Heart left ventricle (tissue), 16 donors: Measurements from ENCODE around the gene NINJ2. TPM values are rescaled to one million over a fixed set of nuclear protein-coding genes. Genes with fewer than 3 reads are reported as not detected.

Experiments
- ATAC-seq, 4 donors: fragments of 200-7000 bp; cut with Tn5 transposase; one replicate each; pipeline ENCODE4 v1.9.1; 2020 to 2022; ENCODE audit warnings: moderate library complexity in 4 of 4, mild to moderate bottlenecking in 3 of 4, moderate number of reproducible peaks in 1 of 4
- DNase-seq, 5 donors: peaks; one replicate each; pipeline ENCODE4 v3.0.0-alpha.2; 2020
- H3K27ac ChIP-seq, 12 donors: fragments of 200-600 bp; sonication (generic) in 4 of 12; one replicate each; pipeline versions ENCODE4 v1.5.0 to v1.8.0; 2016 to 2022; ENCODE audit warnings: mild to moderate bottlenecking in 2 of 12
- H3K27me3 ChIP-seq, 9 donors: fragments of 200-600 bp; sonication (generic) in 2 of 9; one replicate each; pipeline versions ENCODE4 v1.5.1 to v1.8.0; 2016 to 2022; ENCODE audit warnings: mild to moderate bottlenecking in 3 of 9
- H3K36me3 ChIP-seq, 9 donors: fragments of 200-600 bp; sonication (generic) in 2 of 9; one replicate each; pipeline versions ENCODE4 v1.5.0 to v1.8.0; 2018 to 2022; ENCODE audit warnings: mild to moderate bottlenecking in 2 of 9
- H3K4me1 ChIP-seq, 12 donors: fragments of 200-600 bp; sonication (generic) in 4 of 12; one replicate each; pipeline versions ENCODE4 v1.5.0 to v1.8.0; 2016 to 2022; ENCODE audit warnings: mild to moderate bottlenecking in 3 of 12
- H3K4me3 ChIP-seq, 12 donors: fragments of 200-600 bp; sonication (generic) in 4 of 12; one replicate each; pipeline versions ENCODE4 v1.5.0 to v1.8.0; 2017 to 2022; ENCODE audit warnings: mild to moderate bottlenecking in 9 of 12, moderate library complexity in 4 of 12
- H3K9me3 ChIP-seq, 12 donors: fragments of 200-600 bp; sonication (generic) in 4 of 12; one replicate each; pipeline versions ENCODE4 v1.5.0 to v1.8.0; 2016 to 2022; ENCODE audit warnings: mild to moderate bottlenecking in 1 of 12
- POLR2A ChIP-seq, 2 donors: fragments of 450-650 bp; IDR thresholded peaks; one replicate each; pipeline ENCODE4 v1.6.1; 2017; ENCODE audit warnings: antibody characterized with exemption in 2 of 2, mild to moderate bottlenecking in 2 of 2, moderate library complexity in 2 of 2
- WGBS, 4 donors: extraction: QIAGEN DNeasy Blood & Tissue Kit in 2 of 4; methylation state at CpG; one replicate each; pipeline versions ENCODE4 v1.1.5 to v1.1.7; 2013 to 2018; 5-methylcytosine and 5-hydroxymethylcytosine counted together
- intact Hi-C, 10 donors: fragments of 100-400 bp; cut with DNase I; formaldehyde crosslinking; loops; one replicate each; pipeline versions ENCODE4 v1.11.1 to v1.14.2; 2022
- polyA plus RNA-seq, 2 donors: library from polyadenylated mRNA; stranded (reverse); fragments of 200-250 nt; gene quantifications; one replicate each; pipeline ENCODE4 v1.2.3, GENCODE V29; 2013
- total RNA-seq, 9 donors: library from RNA; depleted of rRNA in 2 of 9; stranded (reverse); fragments of >200 nt in 2 of 9; fragmentation: NEBNext Ultra II Directional in 3 of 9; extraction: Animal tissue kit (Norgen Biotek cat#: 25700) in 3 of 9; gene quantifications; one replicate each; pipeline versions ENCODE4 v1.1.0 to v1.2.4, GENCODE V29; 2016 to 2023
- TF ChIP-seq, protein P1 (sequence below), 12 donors: fragments of 200-600 bp; sonication (generic) in 4 of 12; IDR thresholded peaks; one replicate each; pipeline versions ENCODE4 v1.5.0 to v1.8.0; 2018 to 2022; ENCODE audit warnings: antibody characterized with exemption in 12 of 12, mild to moderate bottlenecking in 5 of 12
- donor health status: ischemic (EF 13 %, LVEDD 7.1; RV severe dilation, severe dysfunction).
- donor health status: healthy with polysubstance abuse.
- donor health status: DM: no; HTN: yes; CAD: no.
- donor health status: DM: no; HTN: no; CAD: no.
- donor health status: ischemic (EF 25% LVEDD 6.9; RV normal size, moderate dysfunction).
- donor health status: ischemic (EF 25% LVEDD 5.7; RV mildly dilated, moderate dysfunction).
- donor health status: healthy.
- donor health status: DM: yes; HTN: yes; CAD: no.
- donor health status: ischemic (EF 35%, LVEDD 5.7; RV mildly dilated, moderate dysfunction).
- donor health status: nonischemic (EF 11% LVEDD 7.7; RV severe dilation, severe dysfunction).
- donor health status: DM: yes; HTN: yes; CAD: no.
- donor health status: PGD.
- donor health status: ischemic (EF 29% LVEDD 5.4; RV normal size, mild dysfunction).
- donor health status: nonischemic (EF 23%, LVEDD 6.1; RV moderate dilation, normal function).

NINJ2 gene
- total and polyA plus RNA-seq, 11 donors, result 2.8 to 15.0 (median 5.2) TPM

DNA sequence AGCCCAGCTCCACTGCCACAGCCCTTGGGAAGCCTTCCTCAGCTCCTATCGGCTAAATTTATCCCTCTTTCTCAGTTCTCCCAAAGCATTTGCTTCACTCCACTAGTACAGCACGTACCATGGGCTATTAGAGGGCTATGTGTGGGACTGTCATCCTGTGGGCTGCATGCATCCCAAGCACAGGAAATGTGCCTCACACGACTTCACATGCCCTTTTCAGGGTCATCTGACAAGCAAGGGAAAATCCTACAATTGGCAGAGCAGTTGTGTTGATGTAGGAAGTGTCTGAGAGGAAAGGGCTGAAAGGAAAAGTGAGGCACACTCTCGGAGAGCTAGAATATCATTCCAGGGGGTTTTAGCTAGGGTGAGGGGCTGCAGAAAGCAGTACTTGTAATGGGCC is 47.6 kb downstream of the NINJ2 start:
- H3K27ac ChIP-seq, result peak overlapping the region; percentile 37 to 82 (median 69)
- no peaks in the 10 kb centered on the region for H3K9me3 ChIP-seq
- no peaks in the 10 kb centered on the region for H3K27me3 ChIP-seq
- peaks cover 8 to 93% (median 41%) of the 10 kb centered on the region in 12 donors for H3K4me1 ChIP-seq
- intact Hi-C loops, result no loop called here
- WGBS, 4 donors, result 15 to 24% (median 21%) methylated on average over 4 of the region's 4 CpGs
- DNase-seq (peak in 2 of 5 donors; percentile 53 to 74), ATAC-seq (peak; percentile 72 to 83 (median 79))
- no peaks in the 10 kb centered on the region for H3K36me3 ChIP-seq
- peak overlapping the region in 1 of 12 donors; percentile 12 for H3K4me3 ChIP-seq
- TF ChIP-seq, protein P1, sequence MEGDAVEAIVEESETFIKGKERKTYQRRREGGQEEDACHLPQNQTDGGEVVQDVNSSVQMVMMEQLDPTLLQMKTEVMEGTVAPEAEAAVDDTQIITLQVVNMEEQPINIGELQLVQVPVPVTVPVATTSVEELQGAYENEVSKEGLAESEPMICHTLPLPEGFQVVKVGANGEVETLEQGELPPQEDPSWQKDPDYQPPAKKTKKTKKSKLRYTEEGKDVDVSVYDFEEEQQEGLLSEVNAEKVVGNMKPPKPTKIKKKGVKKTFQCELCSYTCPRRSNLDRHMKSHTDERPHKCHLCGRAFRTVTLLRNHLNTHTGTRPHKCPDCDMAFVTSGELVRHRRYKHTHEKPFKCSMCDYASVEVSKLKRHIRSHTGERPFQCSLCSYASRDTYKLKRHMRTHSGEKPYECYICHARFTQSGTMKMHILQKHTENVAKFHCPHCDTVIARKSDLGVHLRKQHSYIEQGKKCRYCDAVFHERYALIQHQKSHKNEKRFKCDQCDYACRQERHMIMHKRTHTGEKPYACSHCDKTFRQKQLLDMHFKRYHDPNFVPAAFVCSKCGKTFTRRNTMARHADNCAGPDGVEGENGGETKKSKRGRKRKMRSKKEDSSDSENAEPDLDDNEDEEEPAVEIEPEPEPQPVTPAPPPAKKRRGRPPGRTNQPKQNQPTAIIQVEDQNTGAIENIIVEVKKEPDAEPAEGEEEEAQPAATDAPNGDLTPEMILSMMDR (IDR thresholded peaks at IDR 0.05), result no peak
- TF ChIP-seq POLR2A (IDR thresholded peaks at IDR 0.05), result no peak

DNA sequence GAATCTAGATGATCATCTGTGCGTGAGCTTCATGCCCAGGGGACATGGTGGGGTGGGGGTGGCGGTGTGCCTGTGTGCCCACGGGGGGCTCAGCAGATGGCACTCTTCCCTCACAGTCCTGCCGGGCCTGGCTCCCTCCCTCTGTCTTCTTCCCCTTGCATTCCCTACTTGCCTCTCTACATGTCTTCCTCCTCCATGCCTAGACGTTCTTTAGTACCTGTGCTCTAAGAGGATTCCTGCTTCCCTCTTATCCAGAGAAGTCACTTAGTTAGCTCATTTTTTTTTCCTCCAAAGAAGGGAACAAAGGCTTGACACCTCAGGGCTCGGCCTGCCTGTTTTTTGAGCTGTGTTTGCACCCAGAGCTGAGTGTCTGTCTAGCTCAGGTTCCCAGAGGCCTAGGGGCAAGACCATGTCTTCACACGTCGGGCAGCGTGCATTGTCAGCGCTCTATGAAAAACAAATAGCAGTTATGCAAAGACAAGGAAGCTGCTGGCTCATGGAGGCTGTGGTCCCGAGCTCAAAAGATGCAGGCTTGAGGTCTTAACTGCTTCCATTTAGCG is 48.8 kb downstream of the NINJ2 start:
- Histone ChIP-seq H3K9me3 (no peaks in the 10 kb centered on the region), H3K4me1 (peaks cover 8 to 93% (median 44%) of the 10 kb centered on the region in 12 donors), H3K27me3 (no peaks in the 10 kb centered on the region), H3K4me3 (no peak overlapping the region), H3K27ac (peak overlapping the region in 2 of 12 donors; percentile 72 to 81), H3K36me3 (no peaks in the 10 kb centered on the region)
- no peak for DNase-seq
- WGBS, 4 donors, result 73 to 86% (median 80%) methylated on average over 12 of the region's 12 CpGs
- ATAC-seq, result peak in 1 of 4 donors; percentile 48
- intact Hi-C loops, result no loop called here
- TF ChIP-seq, protein P1 (IDR thresholded peaks at IDR 0.05), result peak in 7 of 12 donors; percentile 10 to 36 (median 22)
- TF ChIP-seq POLR2A (IDR thresholded peaks at IDR 0.05), result no peak

DNA sequence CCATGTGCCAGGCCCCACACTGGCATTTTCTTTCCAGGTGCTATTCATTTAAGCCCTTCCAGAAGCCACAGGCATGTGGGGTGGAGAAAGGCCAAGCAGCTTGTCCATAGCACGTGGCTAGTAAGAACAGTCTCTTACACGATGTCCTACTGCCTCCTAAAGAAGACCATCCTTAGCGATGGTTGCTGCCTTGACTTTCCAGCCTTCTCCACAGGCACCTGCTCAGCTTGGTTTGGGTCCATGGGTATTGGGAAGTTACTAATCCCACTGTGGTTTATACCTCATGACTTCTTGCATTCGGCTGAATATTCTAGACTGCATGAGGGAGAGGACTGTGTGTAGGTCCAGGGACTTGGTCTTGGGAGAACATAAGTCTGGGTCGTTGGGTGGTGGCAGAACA is 49.2 kb downstream of the NINJ2 start:
- TF ChIP-seq, protein P1 (IDR thresholded peaks at IDR 0.05), result no peak
- TF ChIP-seq POLR2A (IDR thresholded peaks at IDR 0.05), result no peak
- no peak overlapping the region for H3K4me3 ChIP-seq
- H3K9me3 ChIP-seq, result no peaks in the 10 kb centered on the region
- H3K27ac ChIP-seq, result peak overlapping the region in 1 of 12 donors; percentile 81
- H3K4me1 ChIP-seq, result peaks cover 8 to 93% (median 41%) of the 10 kb centered on the region in 12 donors
- intact Hi-C loops, result no loop called here
- WGBS, 4 donors, result 87 to 94% (median 90%) methylated on average over 5 of the region's 5 CpGs
- DNase-seq (no peak), ATAC-seq (no peak)
- no peaks in the 10 kb centered on the region for H3K27me3 ChIP-seq
- no peaks in the 10 kb centered on the region for H3K36me3 ChIP-seq

DNA sequence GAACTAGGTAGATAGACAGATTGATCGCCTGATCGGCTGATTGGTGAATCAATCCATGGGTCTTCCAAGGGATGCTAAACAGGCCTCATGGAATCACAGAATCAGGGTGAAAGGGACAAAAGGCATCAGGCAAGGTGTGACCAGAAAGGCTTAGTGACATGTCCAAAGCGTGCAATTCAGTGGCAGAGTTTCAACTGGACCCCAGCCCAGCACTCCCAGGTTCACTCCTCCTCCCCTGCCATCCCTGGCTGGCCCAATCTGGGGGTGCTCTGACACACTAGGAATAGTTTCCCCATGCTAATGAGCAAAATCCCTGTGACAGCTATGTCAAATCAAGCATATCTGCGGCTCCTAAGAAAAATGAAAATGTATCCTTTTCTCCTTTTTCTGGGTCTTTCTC is 50.4 kb downstream of the NINJ2 start:
- no peaks in the 10 kb centered on the region for H3K9me3 ChIP-seq
- H3K27me3 ChIP-seq, result no peaks in the 10 kb centered on the region
- intact Hi-C loops, result no loop called here
- no peak overlapping the region for H3K4me3 ChIP-seq
- 82 to 87% (median 84%) methylated on average over 4 of the region's 4 CpGs for WGBS, 4 donors
- no peak for DNase-seq
- TF ChIP-seq POLR2A (IDR thresholded peaks at IDR 0.05), result no peak
- H3K4me1 ChIP-seq, result peaks cover 11 to 93% (median 49%) of the 10 kb centered on the region in 12 donors
- peak overlapping the region in 1 of 12 donors; percentile 13 for H3K27ac ChIP-seq
- H3K36me3 ChIP-seq, result no peaks in the 10 kb centered on the region
- no peak for ATAC-seq

DNA sequence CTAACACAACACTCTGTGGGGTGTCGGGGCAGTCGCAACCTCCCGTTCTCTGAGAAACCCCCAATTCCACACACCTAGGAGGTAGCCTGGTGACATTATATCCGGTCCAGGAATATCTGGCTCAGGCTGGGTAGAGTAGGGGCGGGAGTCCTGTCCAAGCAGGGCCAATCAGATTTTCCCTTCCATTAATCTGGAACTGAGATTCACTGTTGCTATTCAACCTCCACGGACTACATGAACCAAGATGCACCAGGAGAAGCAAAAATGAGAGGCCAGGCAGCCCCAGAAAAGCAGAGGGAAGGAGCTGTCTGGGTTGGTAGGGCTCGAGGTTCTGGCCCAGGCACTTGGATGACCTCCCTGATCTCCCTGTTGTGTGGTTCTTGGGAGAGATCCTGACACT is 51.0 kb downstream of the NINJ2 start:
- DNase-seq, result no peak
- Histone ChIP-seq H3K4me3 (no peak overlapping the region), H3K27ac (peak overlapping the region in 1 of 12 donors; percentile 97), H3K9me3 (no peaks in the 10 kb centered on the region), H3K4me1 (peaks cover 11 to 93% (median 49%) of the 10 kb centered on the region in 12 donors), H3K27me3 (no peaks in the 10 kb centered on the region), H3K36me3 (no peaks in the 10 kb centered on the region)
- no peak for TF ChIP-seq POLR2A (IDR thresholded peaks at IDR 0.05)
- no peak for ATAC-seq
- 87 to 93% (median 91%) methylated on average over 7 of the region's 7 CpGs for WGBS, 4 donors
- intact Hi-C loops, result no loop called here
